Stimulated activated CD8-positive, alpha-beta memory T cell treated with anti-CD3 and anti-CD28 coated beads, Interleukin-4, amount 100 ng/mL, for 48 hours (primary cell): ENCODE measurements around the gene RAPGEF4.

Experiments used
- DNase-seq: peaks from one replicate; pipeline ENCODE4 v3.0.0-alpha.2; 2020

Gene RAPGEF4

DNA sequence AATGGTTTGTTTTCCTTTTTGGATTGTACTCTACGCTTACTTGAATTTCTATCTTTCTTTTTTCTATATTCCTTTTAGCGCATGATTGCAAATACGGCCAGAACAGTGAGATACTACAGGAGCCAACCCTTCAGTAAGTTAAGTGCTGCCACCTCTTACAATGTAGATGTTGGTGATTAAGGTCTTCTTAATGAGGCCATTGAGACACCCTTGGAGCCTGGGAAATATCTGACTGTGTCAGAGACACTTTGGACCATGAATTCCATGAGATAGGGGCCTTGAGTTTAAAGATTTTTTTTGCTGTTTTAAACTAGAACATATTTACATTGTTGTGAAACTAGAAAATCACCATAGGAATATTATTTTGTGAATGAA, 312.9 kb downstream of the RAPGEF4 start:
- DNase-seq, result no peak

GRCh38 chr2:173048897-173049661, 313.4 kb downstream of the RAPGEF4 start:
- peak; percentile 61 for DNase-seq

GRCh38 chr2:173049831-173050230, 314.2 kb downstream of the RAPGEF4 start:
- DNase-seq, result no peak

DNA sequence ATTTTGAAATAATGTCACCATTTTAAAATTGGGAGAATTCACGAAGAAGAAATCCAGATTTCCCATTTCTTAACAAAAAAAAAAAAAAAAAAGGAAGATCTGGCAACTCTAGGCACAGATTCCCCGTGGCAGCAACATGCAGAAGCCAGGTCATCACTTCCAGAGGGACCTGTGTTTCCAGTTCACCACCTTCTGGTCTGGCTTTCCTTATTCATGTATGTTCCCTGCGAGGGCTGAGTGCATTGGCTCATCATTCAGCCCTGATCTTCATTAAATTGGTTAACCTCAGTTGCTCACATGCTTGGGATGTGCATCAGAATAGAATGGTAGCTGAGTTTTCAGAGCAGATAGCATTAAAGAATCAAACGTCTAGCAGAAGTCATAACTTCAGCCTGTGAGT, 315.0 kb downstream of the RAPGEF4 start:
- DNase-seq, result no peak

GRCh38 chr2:173051463-173052215, 316.0 kb downstream of the RAPGEF4 start:
- DNase-seq, result no peak

- no peak for DNase-seq
Observed at GRCh38 chr2:173053043-173053699, 317.5 kb downstream of the RAPGEF4 start.

- DNase-seq, result no peak
Observed at GRCh38 chr2:173054466-173054865, 318.8 kb downstream of the RAPGEF4 start.

- no peak for DNase-seq
Observed at GRCh38 chr2:173056705-173057364, 321.2 kb downstream of the RAPGEF4 start.

- no peak for DNase-seq
Observed at GRCh38 chr2:173058097-173058496, 322.5 kb downstream of the RAPGEF4 start.

- no peak for DNase-seq
Observed at GRCh38 chr2:173058673-173059072, 323.0 kb downstream of the RAPGEF4 start.

- DNase-seq, result no peak
Observed at GRCh38 chr2:173059292-173059691, 323.6 kb downstream of the RAPGEF4 start.

- no peak for DNase-seq
Observed at GRCh38 chr2:173059971-173060461, 324.4 kb downstream of the RAPGEF4 start.

DNA sequence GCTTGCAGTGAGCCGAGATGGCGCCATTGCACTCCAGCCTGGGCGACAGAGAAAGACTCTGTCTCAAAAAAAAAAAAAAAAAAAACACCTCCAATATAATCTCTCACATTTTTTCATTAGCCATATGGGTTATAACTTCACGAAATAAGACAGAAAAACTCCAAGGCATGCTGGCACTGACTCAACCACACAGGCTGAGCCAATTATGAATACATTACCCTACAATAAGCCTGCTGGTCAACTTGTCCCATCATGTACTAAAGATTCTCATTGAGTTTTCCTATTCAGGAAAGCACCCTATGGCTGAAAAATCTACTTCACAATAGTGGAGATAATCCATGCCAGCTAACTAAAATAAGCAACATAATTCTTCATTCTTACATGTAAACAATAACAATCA, 327.2 kb downstream of the RAPGEF4 start:
- DNase-seq, result no peak

DNA sequence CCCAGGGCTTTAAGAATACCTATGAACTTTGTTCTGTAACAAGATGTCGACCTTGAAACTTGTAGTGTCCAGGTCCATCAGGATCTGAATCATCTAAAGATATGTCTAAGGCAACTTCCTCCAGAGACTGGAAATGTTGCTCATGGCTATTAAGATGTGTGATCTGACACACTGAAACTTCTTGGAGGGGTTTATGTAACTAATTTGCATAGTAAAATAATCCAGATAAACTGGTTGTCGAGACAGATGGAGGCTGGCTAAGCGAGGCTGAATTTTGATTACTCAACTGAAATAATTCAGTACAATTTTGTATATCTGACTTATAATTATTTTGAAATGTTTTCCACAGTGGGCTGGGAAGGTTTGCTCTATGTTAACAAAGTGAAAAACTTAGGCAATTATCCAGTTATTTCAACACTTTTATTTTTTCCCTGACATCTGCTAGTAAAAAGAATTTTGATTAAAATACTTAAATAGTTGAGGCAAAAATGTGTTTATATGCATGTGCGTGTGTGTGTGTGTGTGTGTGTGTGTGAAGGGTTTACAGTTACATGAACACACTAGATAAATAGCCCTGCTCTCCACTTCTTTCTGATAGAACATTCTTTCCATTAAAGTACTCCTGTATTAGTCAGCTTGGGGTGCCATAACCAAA, 328.6 kb downstream of the RAPGEF4 start:
- DNase-seq, result no peak

- DNase-seq, result no peak
Observed at GRCh38 chr2:173066887-173067676, 331.4 kb downstream of the RAPGEF4 start.

DNA sequence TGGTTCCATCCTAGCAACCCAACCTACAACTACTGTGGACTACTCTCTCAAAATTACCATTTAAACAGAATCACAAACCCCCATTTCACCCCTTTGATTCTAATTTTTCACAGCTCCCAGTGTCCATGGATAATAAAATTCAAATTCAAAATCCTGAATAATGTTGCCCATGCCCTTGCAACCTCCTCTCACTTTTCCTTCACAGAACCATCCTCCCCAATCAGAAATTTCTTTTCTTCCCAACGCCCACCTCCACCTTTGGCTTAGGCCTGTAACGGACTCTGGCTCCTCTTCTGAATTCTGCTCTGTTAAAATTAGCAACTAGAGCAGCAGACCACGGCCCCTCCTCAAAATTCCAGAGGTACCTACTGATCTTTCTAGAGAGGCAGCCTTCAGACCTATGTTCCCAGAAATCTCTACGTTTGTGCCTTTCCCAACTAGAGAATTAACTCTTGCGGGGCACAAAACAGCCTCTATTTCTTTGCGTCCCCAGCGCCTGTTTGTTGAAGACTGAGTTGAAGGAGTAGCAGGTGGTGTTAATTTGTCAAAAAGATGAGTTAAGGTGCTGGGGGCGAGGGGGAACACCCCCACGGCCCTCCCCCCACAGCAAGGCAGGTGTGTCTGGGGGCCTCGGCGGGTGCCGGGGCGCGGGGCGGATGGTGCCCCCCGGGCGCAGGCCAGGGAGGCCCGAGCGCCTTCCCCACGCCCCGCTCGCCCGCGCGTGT, 339.6 kb downstream of the RAPGEF4 start:
- no peak for DNase-seq

DNA sequence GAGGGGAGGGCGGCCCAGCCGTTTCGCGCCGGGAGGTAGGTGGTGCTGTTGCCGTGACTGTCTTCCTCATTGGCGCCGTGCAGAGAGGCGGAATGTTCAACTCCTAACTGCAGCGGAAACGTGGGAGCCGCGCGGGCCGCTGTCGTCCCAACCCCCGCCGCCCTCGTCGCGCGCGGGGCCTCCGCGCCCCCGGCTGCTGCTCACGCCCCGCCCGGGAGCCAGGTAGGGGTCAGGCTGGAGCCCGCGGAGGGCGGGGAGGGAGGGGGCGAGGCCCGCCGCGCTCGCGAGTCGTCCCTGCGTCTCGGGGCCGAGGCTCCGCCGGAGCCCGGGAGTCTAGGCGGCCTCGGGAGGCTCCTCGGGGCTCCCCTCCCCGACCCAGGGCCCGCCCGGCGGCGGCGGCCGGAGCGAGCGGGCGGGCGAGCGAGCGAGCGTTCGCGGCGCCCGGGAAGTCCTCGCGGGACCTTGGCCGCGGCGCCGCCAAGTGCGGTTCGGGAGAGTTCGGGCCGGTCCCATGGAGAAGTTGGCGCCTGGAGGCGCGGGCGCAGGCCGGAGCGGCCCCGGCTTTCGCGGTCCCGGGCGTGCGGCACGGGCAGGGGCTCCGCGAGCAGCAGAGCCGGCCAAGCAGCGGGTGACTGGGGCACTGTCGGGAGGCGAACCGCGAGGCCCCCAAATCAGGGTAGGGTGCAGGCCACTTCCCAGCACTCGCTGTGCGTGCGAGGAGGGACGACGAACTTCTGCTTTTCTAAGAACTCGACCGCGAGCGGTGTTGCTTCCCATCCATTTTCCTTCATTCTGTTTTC, 340.3 kb downstream of the RAPGEF4 start, which contains the start of gene MAP3K20:
Gene MAP3K20 (plus strand): TSS at position 66 of the 800 bp plus-strand sequence. CDS start 15,186 bp downstream, outside the sequence.
- peak; percentile 66 for DNase-seq

- peak; percentile 48 for DNase-seq
Observed at GRCh38 chr2:173076581-173077345, 341.1 kb downstream of the RAPGEF4 start.
